H1 (cell line): ENCODE measurements around the gene CTNND2.

Source experiments
- JUN ChIP-seq: IDR thresholded peaks from 2 replicates; pipeline ENCODE4 v1.6.1; 2011; ENCODE audit warnings: low read depth, mild to moderate bottlenecking, improper control_type of control experiment, low read length
- NRF1 ChIP-seq: IDR thresholded peaks from 2 replicates; pipeline ENCODE4 v1.6.1; 2011; ENCODE audit warnings: mild to moderate bottlenecking, low read depth, low read length, improper control_type of control experiment
- POLR2A ChIP-seq, 2 experiments: IDR thresholded peaks; 1 replicate in 1 of 2; 2 replicates in 1 of 2; pipeline ENCODE4 v1.6.1; 2011; ENCODE audit warnings: low read depth in 2 of 2, low read length in 2 of 2, mild to moderate bottlenecking in 2 of 2; ENCODE audit errors: control extremely low read depth in 1 of 2

GRCh38 chr5:10933121-10933520 is 971.1 kb downstream of the CTNND2 start:
- TF ChIP-seq JUN (no peak), POLR2A (IDR thresholded peaks at IDR 0.05; ENCODE audit: control extremely low read depth in 1 of 2, low read depth in 2 of 2, low read length in 2 of 2) (no peak), NRF1 (no peak)
